RWPE1 (cell line): ENCODE measurements around the gene TCF12.

Experiments used
- CTCF ChIA-PET: fragments of 350-600 bp; sonication (Branson Sonifier 250); formaldehyde crosslinking; extraction: SDS; loops from one replicate; lab custom pipeline; 2021; lab: Yijun Ruan, JAX
- POLR2A ChIA-PET: fragments of 400-600 bp; formaldehyde crosslinking; extraction: SDS; loops from one replicate; lab custom pipeline; 2020; ENCODE audit warnings: antibody characterized with exemption; ENCODE audit not compliant: low non-redundant PET; lab: Yijun Ruan, JAX
- DNase-seq: peaks from one replicate; pipeline ENCODE4 v3.0.0; 2012; ENCODE audit warnings: low spot score
- H3K27ac ChIP-seq: fragments of 450-650 bp; 2 replicates; pipeline ENCODE4 v1.5.1; 2017
- TF ChIP-seq, protein P1 (sequence below): fragments of 450-650 bp; conservative IDR thresholded peaks from 2 replicates; pipeline ENCODE4 v1.5.1; 2017; ENCODE audit warnings: low read depth, mild to moderate bottlenecking

The TCF12 gene

DNA sequence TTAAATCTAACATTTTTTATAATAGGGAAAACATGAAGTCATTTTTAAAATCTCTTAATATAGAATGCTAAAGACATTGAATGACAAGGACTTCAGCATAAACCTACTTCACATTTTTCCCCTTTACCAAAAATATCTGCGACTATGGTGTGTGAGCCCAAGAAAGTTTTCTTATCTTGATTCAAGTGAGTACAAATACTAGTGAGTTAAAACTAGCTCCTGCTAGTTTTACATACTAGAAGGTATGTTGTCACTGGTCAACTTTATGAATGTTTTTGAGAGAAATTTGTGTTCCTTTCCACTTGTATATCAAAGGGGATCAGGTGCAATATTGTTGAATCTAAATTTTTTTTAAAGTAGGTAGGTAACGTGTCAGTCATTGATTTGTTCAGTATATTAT is 305.4 kb downstream of the TCF12 start:
- ChIA-PET POLR2A (no interaction called here), CTCF (no interaction called here)
- TF ChIP-seq, protein P1, sequence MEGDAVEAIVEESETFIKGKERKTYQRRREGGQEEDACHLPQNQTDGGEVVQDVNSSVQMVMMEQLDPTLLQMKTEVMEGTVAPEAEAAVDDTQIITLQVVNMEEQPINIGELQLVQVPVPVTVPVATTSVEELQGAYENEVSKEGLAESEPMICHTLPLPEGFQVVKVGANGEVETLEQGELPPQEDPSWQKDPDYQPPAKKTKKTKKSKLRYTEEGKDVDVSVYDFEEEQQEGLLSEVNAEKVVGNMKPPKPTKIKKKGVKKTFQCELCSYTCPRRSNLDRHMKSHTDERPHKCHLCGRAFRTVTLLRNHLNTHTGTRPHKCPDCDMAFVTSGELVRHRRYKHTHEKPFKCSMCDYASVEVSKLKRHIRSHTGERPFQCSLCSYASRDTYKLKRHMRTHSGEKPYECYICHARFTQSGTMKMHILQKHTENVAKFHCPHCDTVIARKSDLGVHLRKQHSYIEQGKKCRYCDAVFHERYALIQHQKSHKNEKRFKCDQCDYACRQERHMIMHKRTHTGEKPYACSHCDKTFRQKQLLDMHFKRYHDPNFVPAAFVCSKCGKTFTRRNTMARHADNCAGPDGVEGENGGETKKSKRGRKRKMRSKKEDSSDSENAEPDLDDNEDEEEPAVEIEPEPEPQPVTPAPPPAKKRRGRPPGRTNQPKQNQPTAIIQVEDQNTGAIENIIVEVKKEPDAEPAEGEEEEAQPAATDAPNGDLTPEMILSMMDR = no peak
- no peak overlapping the region for H3K27ac ChIP-seq
- DNase-seq = no peak

DNA sequence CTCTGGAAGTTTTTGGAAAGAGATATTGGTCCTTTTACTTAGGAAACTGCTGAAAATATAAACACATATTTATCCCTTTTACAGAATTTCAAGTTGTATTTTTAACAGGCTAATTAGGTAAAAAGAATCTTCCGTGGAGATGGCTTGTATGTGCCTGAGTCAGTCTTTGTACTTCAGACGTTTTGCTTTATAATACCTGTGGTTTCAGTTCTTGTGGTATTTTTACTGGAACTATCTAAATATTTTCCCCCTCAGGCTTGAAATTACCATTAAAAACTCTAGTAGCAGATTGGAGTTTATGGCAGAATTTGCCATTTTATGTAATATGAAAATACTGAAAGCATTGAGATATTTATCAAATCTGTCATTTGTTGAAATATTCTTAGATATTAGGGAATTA is 306.2 kb downstream of the TCF12 start:
- H3K27ac ChIP-seq = no peak overlapping the region
- DNase-seq = no peak
- ChIA-PET POLR2A (no interaction called here), CTCF (no interaction called here)
- TF ChIP-seq, protein P1 = no peak

DNA sequence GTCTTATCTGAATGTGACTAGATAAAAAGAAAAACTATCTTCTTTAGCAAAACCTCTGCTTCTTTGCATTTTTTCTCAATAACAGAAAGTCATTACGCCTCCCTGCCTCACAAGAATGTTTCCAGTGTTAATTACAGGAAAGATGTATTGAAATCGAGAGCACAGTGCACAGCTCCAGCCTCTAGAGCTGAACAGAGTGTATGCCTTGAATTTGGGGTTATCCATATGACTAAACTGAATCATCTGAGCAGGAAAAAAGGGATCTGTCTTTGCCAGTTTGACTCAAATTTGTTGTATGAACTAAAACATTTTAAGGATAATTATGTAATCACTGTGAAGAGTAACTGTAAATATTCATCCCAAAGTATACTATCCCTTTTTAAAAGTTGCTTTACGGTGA is 308.7 kb downstream of the TCF12 start:
- no peak for DNase-seq
- TF ChIP-seq, protein P1 = no peak
- CTCF ChIA-PET = no interaction called here
- H3K27ac ChIP-seq = no peak overlapping the region
- POLR2A ChIA-PET = no interaction called here

DNA sequence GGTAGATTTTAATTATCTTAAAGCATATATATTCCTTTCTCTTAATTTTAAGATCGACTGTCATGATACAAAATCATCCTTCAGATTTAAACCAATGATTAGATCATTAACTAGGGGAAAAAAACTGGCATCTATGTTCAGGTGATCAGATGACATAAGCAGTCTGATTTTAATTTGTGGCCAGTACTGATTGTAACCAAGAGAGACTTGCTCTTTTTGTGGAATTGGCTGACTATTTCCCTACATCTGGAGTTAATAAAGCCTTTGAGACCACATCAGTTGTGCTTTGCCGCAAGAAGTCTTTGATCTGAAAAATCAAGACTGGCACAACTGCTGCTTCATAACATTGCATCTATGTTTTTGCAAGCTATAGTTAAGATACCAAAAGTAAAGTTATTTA is 309.5 kb downstream of the TCF12 start:
- ChIA-PET POLR2A (no interaction called here), CTCF (no interaction called here)
- TF ChIP-seq, protein P1 = no peak
- DNase-seq = no peak
- no peak overlapping the region for H3K27ac ChIP-seq

DNA sequence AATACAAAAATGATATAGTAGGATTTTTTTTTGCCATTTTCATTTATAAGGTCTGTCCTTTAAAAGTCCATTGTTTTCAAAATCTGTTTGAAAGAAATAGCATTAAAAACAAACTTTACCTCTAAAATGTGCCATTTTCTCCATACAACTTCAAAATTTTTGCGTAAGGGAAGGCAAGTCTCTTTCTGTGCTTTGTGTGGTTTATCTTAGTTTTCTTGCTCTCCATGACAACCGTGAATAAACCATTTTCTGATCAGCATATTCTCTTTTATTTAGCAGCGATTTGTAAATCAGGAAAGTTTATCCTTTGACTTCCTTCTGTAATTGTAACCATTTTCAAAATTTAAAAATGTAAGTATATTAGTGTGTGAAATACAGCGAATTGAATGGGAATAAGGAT is 310.0 kb downstream of the TCF12 start:
- DNase-seq = no peak
- ChIA-PET CTCF (no interaction called here), POLR2A (no interaction called here)
- no peak overlapping the region for H3K27ac ChIP-seq
- TF ChIP-seq, protein P1 = no peak

DNA sequence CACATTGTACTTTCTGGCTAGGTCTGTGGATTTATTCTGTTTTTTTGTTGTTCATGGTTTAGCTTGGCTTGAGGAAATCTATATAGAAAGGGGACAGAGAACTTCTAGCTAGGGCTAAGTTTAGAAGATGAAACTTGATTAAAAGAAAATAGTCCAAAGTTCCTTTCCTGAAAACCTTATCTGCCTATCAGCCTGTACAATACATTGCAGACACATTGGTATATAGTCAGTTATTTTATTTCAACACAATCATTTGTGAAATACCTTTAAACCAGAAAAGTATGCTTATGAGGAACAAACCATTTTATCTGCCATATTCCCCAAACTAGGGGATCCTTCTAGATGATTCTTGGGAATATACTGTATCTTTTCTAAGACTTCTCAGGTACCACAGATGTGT is 310.6 kb downstream of the TCF12 start:
- no peak overlapping the region for H3K27ac ChIP-seq
- no peak for DNase-seq
- POLR2A ChIA-PET = no interaction called here
- CTCF ChIA-PET = no interaction called here
- TF ChIP-seq, protein P1 = no peak

DNA sequence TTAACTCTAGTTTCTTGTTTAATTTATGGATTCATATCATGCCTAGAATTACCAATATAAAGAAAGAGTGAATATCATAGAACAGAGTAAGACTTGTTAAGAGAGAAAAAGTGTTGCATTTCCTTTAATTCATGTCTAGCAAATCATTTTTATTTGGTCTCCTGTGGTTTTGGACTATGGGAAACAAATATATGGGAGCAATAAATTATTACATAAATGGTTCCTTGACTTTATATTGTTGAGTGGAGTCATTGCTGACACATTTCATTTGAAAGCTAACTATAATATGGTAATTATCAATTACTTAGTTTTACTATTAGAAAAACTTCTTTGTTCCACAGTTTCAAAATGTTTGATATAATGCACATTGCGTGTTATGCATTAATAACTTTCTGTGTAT is 313.1 kb downstream of the TCF12 start:
- ChIA-PET POLR2A (no interaction called here), CTCF (interaction anchor here (0.6 to 1.1 kb wide), 2 partner anchors 18 to 71 kb away, joined by 3 read pairs; no protein-coding TSS in a partner anchor)
- DNase-seq = no peak
- TF ChIP-seq, protein P1 = no peak
- H3K27ac ChIP-seq = no peak overlapping the region
